SK-N-SH treated with all-trans-retinoic acid at 6 μM for 48 hours (cell line): ENCODE measurements around the gene FARS2.

Experiments used
- ATAC-seq: fragments of 200-7000 bp; cut with Tn5 transposase; 3 replicates; pipeline ENCODE4 v1.9.1; 2020; ENCODE audit warnings: mild to moderate bottlenecking, moderate library complexity
- BACH2 ChIP-seq: fragments of 250-450 bp; sonication (Bioruptor Pico); IDR thresholded peaks from 2 replicates; pipeline ENCODE4 v1.9.0; 2021; ENCODE audit warnings: mild to moderate bottlenecking, borderline replicate concordance
- CREB5 ChIP-seq: fragments of 250-450 bp; sonication (Bioruptor Pico); IDR thresholded peaks from 2 replicates; pipeline ENCODE4 v1.5.1; 2020; ENCODE audit warnings: low read depth, mild to moderate bottlenecking, moderate library complexity
- CSDC2 ChIP-seq: fragments of 250-450 bp; sonication (Bioruptor Pico); IDR thresholded peaks from 2 replicates; pipeline ENCODE4 v1.5.0; 2020; ENCODE audit warnings: mild to moderate bottlenecking, moderate library complexity
- CSRNP3 ChIP-seq: fragments of 250-450 bp; sonication (Bioruptor Pico); IDR thresholded peaks from 2 replicates; pipeline ENCODE4 v1.5.1; 2021; ENCODE audit warnings: mild to moderate bottlenecking, moderate library complexity
- ESRRG ChIP-seq: fragments of 250-450 bp; sonication (Bioruptor Pico); IDR thresholded peaks from 2 replicates; pipeline ENCODE4 v1.6.1; 2021; ENCODE audit warnings: mild to moderate bottlenecking
- GLIS3 ChIP-seq: fragments of 250-450 bp; sonication (Bioruptor Pico); IDR thresholded peaks from 2 replicates; pipeline ENCODE4 v1.5.0; 2020; ENCODE audit warnings: mild to moderate bottlenecking, moderate library complexity
- ISL1 ChIP-seq: fragments of 250-450 bp; sonication (Bioruptor Pico); IDR thresholded peaks from 2 replicates; pipeline ENCODE4 v2.1.2; 2022; ENCODE audit warnings: mild to moderate bottlenecking, moderate library complexity
- OSR1 ChIP-seq: fragments of 250-450 bp; sonication (Bioruptor Pico); IDR thresholded peaks from 2 replicates; pipeline ENCODE4 v1.8.0; 2022; ENCODE audit warnings: moderate library complexity, mild to moderate bottlenecking, inconsistent platforms
- PATZ1 ChIP-seq: fragments of 250-450 bp; sonication (Bioruptor Pico); IDR thresholded peaks from 2 replicates; pipeline ENCODE4 v1.8.0; 2020; ENCODE audit warnings: mild to moderate bottlenecking, moderate library complexity, borderline replicate concordance
- POU6F1 ChIP-seq: fragments of 250-450 bp; sonication (Bioruptor Pico); IDR thresholded peaks from 2 replicates; pipeline ENCODE4 v1.8.0; 2021; ENCODE audit warnings: low read depth, mild to moderate bottlenecking, moderate library complexity, borderline replicate concordance
- PPARA ChIP-seq: fragments of 250-450 bp; sonication (Bioruptor Pico); IDR thresholded peaks from 2 replicates; pipeline ENCODE4 v1.5.0; 2020; ENCODE audit warnings: mild to moderate bottlenecking, borderline replicate concordance
- RARB ChIP-seq: fragments of 250-450 bp; sonication (Bioruptor Pico); IDR thresholded peaks from 2 replicates; pipeline ENCODE4 v1.8.0; 2021; ENCODE audit warnings: mild to moderate bottlenecking, moderate library complexity
- SNAI2 ChIP-seq: fragments of 250-450 bp; sonication (Bioruptor Pico); IDR thresholded peaks from 2 replicates; pipeline ENCODE4 v1.5.0; 2020; ENCODE audit warnings: mild to moderate bottlenecking, moderate library complexity
- TCF4 ChIP-seq: fragments of 250-450 bp; sonication (Bioruptor Pico); IDR thresholded peaks from 2 replicates; pipeline ENCODE4 v1.8.0; 2021; ENCODE audit warnings: mild to moderate bottlenecking, moderate library complexity, borderline replicate concordance
- TOX ChIP-seq: fragments of 250-450 bp; sonication (Bioruptor Pico); IDR thresholded peaks from 2 replicates; pipeline ENCODE4 v1.8.0; 2021; ENCODE audit warnings: mild to moderate bottlenecking, moderate library complexity, borderline replicate concordance
- TSHZ2 ChIP-seq: fragments of 250-450 bp; sonication (Bioruptor Pico); IDR thresholded peaks from 2 replicates; pipeline ENCODE4 v1.5.0; 2020; ENCODE audit warnings: mild to moderate bottlenecking, moderate library complexity
- ZC3H10 ChIP-seq: fragments of 250-450 bp; sonication (Bioruptor Pico); IDR thresholded peaks from 2 replicates; pipeline ENCODE4 v1.5.1; 2021; ENCODE audit warnings: mild to moderate bottlenecking, moderate library complexity
- ZFP3 ChIP-seq: fragments of 250-450 bp; sonication (Bioruptor Pico); IDR thresholded peaks from 2 replicates; pipeline ENCODE4 v1.5.0; 2020; ENCODE audit warnings: mild to moderate bottlenecking, moderate library complexity
- ZFP30 ChIP-seq: fragments of 450-650 bp; formaldehyde crosslinking; IDR thresholded peaks from 2 replicates; pipeline ENCODE4 v1.5.0; 2022; ENCODE audit warnings: mild to moderate bottlenecking, moderate library complexity
- ZNF565 ChIP-seq: fragments of 450-650 bp; formaldehyde crosslinking; conservative IDR thresholded peaks from 2 replicates; pipeline ENCODE4 v1.5.0; 2020; ENCODE audit warnings: low read depth, mild to moderate bottlenecking, moderate library complexity
- ZNF70 ChIP-seq: fragments of 450-650 bp; formaldehyde crosslinking; IDR thresholded peaks from 2 replicates; pipeline ENCODE4 v1.5.0; 2020; ENCODE audit warnings: mild to moderate bottlenecking, moderate library complexity
- ZNF8 ChIP-seq: fragments of 450-650 bp; formaldehyde crosslinking; IDR thresholded peaks from 2 replicates; pipeline ENCODE4 v1.5.0; 2020; ENCODE audit warnings: mild to moderate bottlenecking, moderate library complexity

FARS2 gene

GRCh38 chr6:5343998-5344397 lies 82.7 kb downstream of the FARS2 start:
- TF ChIP-seq ZC3H10 (CRISPR knock-in tag) (no peak), ISL1 (no peak), ESRRG (CRISPR knock-in tag) (no peak), TCF4 (CRISPR knock-in tag) (no peak), ZNF70 (CRISPR knock-in tag) (no peak), BACH2 (CRISPR knock-in tag) (no peak), PATZ1 (CRISPR knock-in tag) (no peak), ZFP30 (no peak), OSR1 (CRISPR knock-in tag) (no peak), TSHZ2 (CRISPR knock-in tag) (no peak), POU6F1 (CRISPR knock-in tag) (no peak), PPARA (CRISPR knock-in tag) (no peak), ZNF8 (CRISPR knock-in tag) (no peak), ZNF565 (no peak), CSRNP3 (CRISPR knock-in tag) (no peak), ZFP3 (CRISPR knock-in tag) (no peak), SNAI2 (CRISPR knock-in tag) (no peak), TOX (CRISPR knock-in tag) (no peak)
- ATAC-seq, result no peak

- TF ChIP-seq CSDC2 (no peak), BACH2 (CRISPR knock-in tag) (no peak), PPARA (CRISPR knock-in tag) (no peak), ZNF8 (CRISPR knock-in tag) (no peak), ZNF565 (no peak), GLIS3 (CRISPR knock-in tag) (no peak), ZFP30 (no peak)
- no peak for ATAC-seq
Observed at GRCh38 chr6:5345324-5345723, 84.0 kb downstream of the FARS2 start.

- ATAC-seq, result no peak
- no peak for TF ChIP-seq ZFP30
- TF ChIP-seq ZNF70 (CRISPR knock-in tag), result no peak
- TF ChIP-seq ISL1, result no peak
- no peak for TF ChIP-seq TOX (CRISPR knock-in tag)
- no peak for TF ChIP-seq ZNF8 (CRISPR knock-in tag)
- TF ChIP-seq ESRRG (CRISPR knock-in tag), result no peak
- no peak for TF ChIP-seq BACH2 (CRISPR knock-in tag)
- TF ChIP-seq RARB (CRISPR knock-in tag), result no peak
- no peak for TF ChIP-seq TCF4 (CRISPR knock-in tag)
- TF ChIP-seq CREB5 (CRISPR knock-in tag), result no peak
- TF ChIP-seq ZC3H10 (CRISPR knock-in tag), result no peak
- TF ChIP-seq GLIS3 (CRISPR knock-in tag), result no peak
- TF ChIP-seq POU6F1 (CRISPR knock-in tag), result no peak
- TF ChIP-seq ZNF565, result no peak
- TF ChIP-seq CSRNP3 (CRISPR knock-in tag), result no peak
Observed at GRCh38 chr6:5351552-5352210, 90.4 kb downstream of the FARS2 start.
